Retinal pigment epithelial cell (primary cell): Measurements from ENCODE around the gene SLC28A1.

ENCODE experiments used
- DNase-seq: peaks from one replicate; pipeline ENCODE4 v3.0.0-alpha.2; 2010; ENCODE audit warnings: low read depth
- H3K4me3 ChIP-seq: 2 replicates; pipeline ENCODE4 v1.5.1; 2011; ENCODE audit warnings: mild to moderate bottlenecking, low read length, control low read depth, moderate library complexity
- CTCF ChIP-seq: conservative IDR thresholded peaks from 2 replicates; pipeline ENCODE4 v1.5.1; 2011; ENCODE audit warnings: low read depth, low read length, control low read depth, inconsistent platforms

The SLC28A1 gene

GRCh38 chr15:84901540-84901939, 17.1 kb downstream of the SLC28A1 start:
- no peak overlapping the region for H3K4me3 ChIP-seq
- TF ChIP-seq CTCF, result no peak
- DNase-seq, result no peak

GRCh38 chr15:84903751-84904150, 19.3 kb downstream of the SLC28A1 start:
- no peak overlapping the region for H3K4me3 ChIP-seq
- no peak for DNase-seq
- TF ChIP-seq CTCF, result no peak

GRCh38 chr15:84904419-84904818, 20.0 kb downstream of the SLC28A1 start:
- no peak for DNase-seq
- no peak for TF ChIP-seq CTCF
- no peak overlapping the region for H3K4me3 ChIP-seq

GRCh38 chr15:84905016-84905916, 20.8 kb downstream of the SLC28A1 start:
- no peak for TF ChIP-seq CTCF
- H3K4me3 ChIP-seq, result no peak overlapping the region

GRCh38 chr15:84907731-84908130, 23.3 kb downstream of the SLC28A1 start:
- no peak for TF ChIP-seq CTCF
- DNase-seq, result no peak
- no peak overlapping the region for H3K4me3 ChIP-seq

More at GRCh38 chr15:84905016-84905916, 20.8 kb downstream of the SLC28A1 start:
- DNase-seq, result no peak

GRCh38 chr15:84908564-84908963, 24.1 kb downstream of the SLC28A1 start:
- TF ChIP-seq CTCF, result no peak
- H3K4me3 ChIP-seq, result no peak overlapping the region
- no peak for DNase-seq

- no peak overlapping the region for H3K4me3 ChIP-seq
- no peak for TF ChIP-seq CTCF
- no peak for DNase-seq
Observed at GRCh38 chr15:84909029-84909428, 24.6 kb downstream of the SLC28A1 start.
